Left ventricle myocardium inferior (tissue), 1 donor: Measurements from ENCODE around the gene CYP46A1. TPM values are rescaled to one million over a fixed set of nuclear protein-coding genes. Genes with fewer than 3 reads are reported as not detected.

Experiments
- DNase-seq: peaks from one replicate; pipeline ENCODE4 v3.0.0-alpha.2; 2020
- H3K27ac ChIP-seq: fragments of 200-600 bp; replicated peaks from 2 replicates; pipeline ENCODE4 v1.8.0; 2021
- H3K27me3 ChIP-seq: fragments of 200-600 bp; 2 replicates; pipeline ENCODE4 v1.8.0; 2021; ENCODE audit warnings: low read depth
- H3K36me3 ChIP-seq: fragments of 200-600 bp; 2 replicates; pipeline ENCODE4 v1.8.0; 2021
- H3K4me1 ChIP-seq: fragments of 200-600 bp; 2 replicates; pipeline ENCODE4 v1.8.0; 2021
- H3K4me3 ChIP-seq: fragments of 200-600 bp; 2 replicates; pipeline ENCODE4 v1.8.0; 2021; ENCODE audit warnings: mild to moderate bottlenecking, moderate library complexity
- H3K9me3 ChIP-seq: fragments of 200-600 bp; replicated peaks from 2 replicates; pipeline ENCODE4 v1.8.0; 2021
- intact Hi-C: fragments of 100-400 bp; cut with micrococcal nuclease; formaldehyde crosslinking; loops from one replicate; pipeline ENCODE4 v1.11.0; 2022
- total RNA-seq: library from RNA; stranded (reverse); fragmentation: NEBNext Ultra II Directional; extraction: Animal tissue kit (Norgen Biotek cat#: 25700); gene quantifications from one replicate; pipeline ENCODE4 v1.2.1, GENCODE V29; 2021
- TF ChIP-seq, protein P1 (sequence below): fragments of 200-600 bp; IDR thresholded peaks from 2 replicates; pipeline ENCODE4 v1.8.0; 2021; ENCODE audit warnings: antibody characterized with exemption, mild to moderate bottlenecking, borderline replicate concordance
- donor health status: DM: no; HTN: yes; CAD: no; lungs with severe emphysema.

CYP46A1 gene
- total RNA-seq, 1 donor from 2014 or later = 4.2 TPM

DNA sequence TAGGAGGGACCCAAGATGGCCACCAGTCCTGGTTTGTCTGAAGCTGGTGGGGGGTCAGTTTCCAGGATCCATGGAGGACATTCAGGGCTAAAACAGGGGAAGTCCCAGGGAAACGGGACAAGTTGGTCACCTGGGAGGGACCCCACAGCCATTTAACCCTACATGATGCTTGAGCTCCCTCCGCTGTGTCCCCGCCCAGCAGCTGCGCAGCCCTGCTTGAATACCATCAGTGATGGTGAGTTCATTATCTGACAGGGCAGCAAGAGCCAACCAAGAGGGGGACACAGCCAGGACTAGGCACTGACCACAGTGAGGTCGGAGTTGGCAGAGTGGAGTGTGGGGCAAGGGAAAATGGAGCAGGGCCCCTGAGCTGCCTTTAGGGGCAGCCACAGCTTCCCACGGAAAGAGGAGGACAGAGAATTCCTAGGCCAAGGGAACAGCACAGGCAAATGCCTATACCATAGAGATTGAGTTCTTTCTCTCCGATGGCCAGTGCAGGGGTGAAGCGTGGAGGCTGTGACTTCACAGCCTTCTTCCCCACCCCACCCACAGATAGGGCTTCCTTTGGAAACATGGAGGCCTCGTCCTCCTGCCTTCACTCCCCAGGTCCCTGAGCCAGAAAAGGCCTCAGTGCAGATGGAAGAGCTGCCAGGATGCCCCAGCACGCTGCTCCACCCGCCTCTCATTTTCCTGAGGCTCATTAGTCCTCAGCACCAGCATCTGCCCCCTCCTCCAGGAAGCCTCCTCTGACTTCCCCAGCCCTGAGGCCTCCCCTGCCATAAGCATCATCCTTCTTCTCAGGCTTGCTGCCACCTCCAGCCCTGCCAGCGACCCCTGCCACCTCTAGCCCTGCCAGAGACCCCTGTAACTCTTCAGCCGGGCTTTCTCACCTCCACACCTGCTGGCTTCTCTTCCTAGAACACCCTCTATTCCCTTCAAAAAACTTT, 51.4 kb downstream of the CYP46A1 start:
- H3K9me3 ChIP-seq = no peaks in the 10 kb centered on the region
- peak; percentile 9 for DNase-seq
- H3K4me3 ChIP-seq = no peak overlapping the region
- peaks cover 99% of the 10 kb centered on the region for H3K4me1 ChIP-seq
- H3K27me3 ChIP-seq = no peaks in the 10 kb centered on the region
- H3K27ac ChIP-seq = peak overlapping the region; percentile 94
- H3K36me3 ChIP-seq = no peaks in the 10 kb centered on the region
- intact Hi-C loops = no loop called here
- TF ChIP-seq, protein P1, sequence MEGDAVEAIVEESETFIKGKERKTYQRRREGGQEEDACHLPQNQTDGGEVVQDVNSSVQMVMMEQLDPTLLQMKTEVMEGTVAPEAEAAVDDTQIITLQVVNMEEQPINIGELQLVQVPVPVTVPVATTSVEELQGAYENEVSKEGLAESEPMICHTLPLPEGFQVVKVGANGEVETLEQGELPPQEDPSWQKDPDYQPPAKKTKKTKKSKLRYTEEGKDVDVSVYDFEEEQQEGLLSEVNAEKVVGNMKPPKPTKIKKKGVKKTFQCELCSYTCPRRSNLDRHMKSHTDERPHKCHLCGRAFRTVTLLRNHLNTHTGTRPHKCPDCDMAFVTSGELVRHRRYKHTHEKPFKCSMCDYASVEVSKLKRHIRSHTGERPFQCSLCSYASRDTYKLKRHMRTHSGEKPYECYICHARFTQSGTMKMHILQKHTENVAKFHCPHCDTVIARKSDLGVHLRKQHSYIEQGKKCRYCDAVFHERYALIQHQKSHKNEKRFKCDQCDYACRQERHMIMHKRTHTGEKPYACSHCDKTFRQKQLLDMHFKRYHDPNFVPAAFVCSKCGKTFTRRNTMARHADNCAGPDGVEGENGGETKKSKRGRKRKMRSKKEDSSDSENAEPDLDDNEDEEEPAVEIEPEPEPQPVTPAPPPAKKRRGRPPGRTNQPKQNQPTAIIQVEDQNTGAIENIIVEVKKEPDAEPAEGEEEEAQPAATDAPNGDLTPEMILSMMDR = no peak

GRCh38 chr14:99736603-99737371, 52.7 kb downstream of the CYP46A1 start:
- no peaks in the 10 kb centered on the region for H3K36me3 ChIP-seq
- TF ChIP-seq, protein P1 = no peak
- H3K27me3 ChIP-seq = no peaks in the 10 kb centered on the region
- no peaks in the 10 kb centered on the region for H3K9me3 ChIP-seq
- peak overlapping the region; percentile 94 for H3K27ac ChIP-seq
- peaks cover 99% of the 10 kb centered on the region for H3K4me1 ChIP-seq
- intact Hi-C loops = no loop called here
- H3K4me3 ChIP-seq = peak overlapping the region; percentile 78
- DNase-seq = peak; percentile 64

DNA sequence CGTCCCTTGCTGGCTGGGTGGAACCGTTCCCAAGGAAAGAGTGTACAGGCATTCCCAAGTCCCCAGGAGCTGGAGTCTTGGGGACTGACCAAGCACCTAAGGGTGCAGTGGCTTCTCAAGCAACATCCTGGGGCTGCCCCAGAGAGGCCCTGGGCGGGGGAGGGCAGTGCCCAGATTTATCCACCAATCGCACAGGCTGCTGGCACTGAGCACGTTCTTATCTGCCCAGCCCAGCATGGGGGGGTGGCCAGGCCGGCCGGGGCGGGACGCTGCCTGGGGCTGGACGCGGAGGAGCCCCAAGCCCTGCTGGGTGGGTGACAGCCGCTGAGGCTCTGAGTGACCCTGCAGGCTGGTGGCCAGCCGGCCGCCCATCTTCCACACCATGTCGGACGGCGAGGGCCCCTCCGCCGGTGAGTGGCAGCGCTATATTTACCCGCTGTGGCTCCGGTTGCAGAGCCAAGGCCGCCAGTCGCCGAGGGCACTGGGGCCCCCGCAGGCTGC, 53.4 kb downstream of the CYP46A1 start:
- H3K4me1 ChIP-seq = peaks cover 99% of the 10 kb centered on the region
- no peaks in the 10 kb centered on the region for H3K9me3 ChIP-seq
- H3K36me3 ChIP-seq = no peaks in the 10 kb centered on the region
- intact Hi-C loops = no loop called here
- TF ChIP-seq, protein P1 = no peak
- peak; percentile 68 for DNase-seq
- H3K4me3 ChIP-seq = peak overlapping the region; percentile 78
- no peaks in the 10 kb centered on the region for H3K27me3 ChIP-seq
- peak overlapping the region; percentile 94 for H3K27ac ChIP-seq

DNA sequence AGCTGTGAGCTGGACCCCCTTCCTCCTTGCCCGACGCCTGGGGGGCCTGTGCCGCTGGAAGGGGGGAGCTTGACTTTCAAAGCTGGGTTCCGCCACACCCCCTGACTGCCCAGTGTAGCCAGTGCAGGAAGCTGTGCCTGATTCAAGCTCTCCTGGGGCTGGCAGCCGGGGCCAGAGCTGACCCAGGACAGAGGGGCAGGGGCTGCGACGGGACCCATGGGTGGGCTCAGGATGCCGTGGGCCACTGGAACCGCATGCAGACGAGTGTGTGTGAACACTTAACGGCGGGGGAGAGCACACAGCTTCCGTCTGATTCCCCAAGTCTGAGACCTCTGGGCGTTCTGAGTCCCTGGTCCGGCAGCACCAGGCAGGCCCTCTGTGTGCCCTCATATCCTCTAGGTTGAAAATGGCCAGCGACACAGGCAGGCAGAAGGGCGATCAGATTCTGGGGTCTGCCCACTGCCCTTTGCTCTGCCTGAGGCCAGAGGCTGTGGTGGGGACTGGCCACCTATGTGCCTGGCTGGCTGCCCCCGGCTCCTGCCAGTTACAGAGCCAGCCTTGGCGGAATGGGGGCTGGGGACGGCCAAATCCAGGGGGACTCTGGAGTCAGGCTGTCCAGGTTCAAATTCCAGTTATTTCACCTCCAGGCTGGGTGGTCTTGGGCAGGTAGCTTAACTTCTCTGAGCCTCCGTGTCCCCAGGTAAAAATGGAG, 54.0 kb downstream of the CYP46A1 start:
- Histone ChIP-seq H3K9me3 (no peaks in the 10 kb centered on the region), H3K27me3 (no peaks in the 10 kb centered on the region), H3K4me3 (peak overlapping the region; percentile 78), H3K4me1 (peaks cover 94% of the 10 kb centered on the region), H3K36me3 (no peaks in the 10 kb centered on the region), H3K27ac (peak overlapping the region; percentile 94)
- no peak for DNase-seq
- intact Hi-C loops = no loop called here
- TF ChIP-seq, protein P1 = peak; percentile 10

- Histone ChIP-seq H3K27ac (peak overlapping the region; percentile 94), H3K36me3 (no peaks in the 10 kb centered on the region), H3K4me1 (peaks cover 84% of the 10 kb centered on the region), H3K27me3 (no peaks in the 10 kb centered on the region), H3K4me3 (peak overlapping the region; percentile 78), H3K9me3 (no peaks in the 10 kb centered on the region)
- TF ChIP-seq, protein P1 = no peak
- intact Hi-C loops = no loop called here
- peak; percentile 60 for DNase-seq
These were observed 56.3 kb downstream of the CYP46A1 start for GRCh38 chr14:99740411-99740810.
